ENCODE data around the gene CEP164.
"Not testable (repeated sequence)": the region's sequence is repeated elsewhere in the genome, so short reads cannot be mapped to it uniquely, and the experiment has no call there.

CEP164 gene

GRCh38 chr11:117392001-117392690 is 64.5 kb downstream of the CEP164 start:
- no peak for DNase-seq

- DNase-seq, result no peak
Observed at GRCh38 chr11:117392979-117393378, 65.3 kb downstream of the CEP164 start.

- no peak for DNase-seq
Observed at GRCh38 chr11:117394221-117394925, 66.7 kb downstream of the CEP164 start.

GRCh38 chr11:117395476-117395875 is 67.8 kb downstream of the CEP164 start:
- no peak for DNase-seq

GRCh38 chr11:117396970-117397369 is 69.3 kb downstream of the CEP164 start:
- peak in 15 of 58 donors; percentile 5 to 43 (median 20) for DNase-seq

- DNase-seq, result not testable (repeated sequence)
Observed at GRCh38 chr11:117398618-117399017, 71.0 kb downstream of the CEP164 start.

- DNase-seq, result not testable (repeated sequence)
Observed at GRCh38 chr11:117399100-117399840, 71.6 kb downstream of the CEP164 start.

GRCh38 chr11:117405898-117406297 is 78.2 kb downstream of the CEP164 start:
- not testable (repeated sequence) for DNase-seq

GRCh38 chr11:117407016-117407415 is 79.4 kb downstream of the CEP164 start:
- no peak for DNase-seq

GRCh38 chr11:117408356-117408755 is 80.7 kb downstream of the CEP164 start:
- DNase-seq, result no peak

- no peak for DNase-seq
Observed at GRCh38 chr11:117409511-117409910, 81.9 kb downstream of the CEP164 start.

GRCh38 chr11:117410238-117410637 is 82.6 kb downstream of the CEP164 start:
- DNase-seq, result no peak

GRCh38 chr11:117410861-117411710 is 83.4 kb downstream of the CEP164 start:
- DNase-seq, result no peak

- no peak for DNase-seq
Observed at GRCh38 chr11:117411736-117412135, 84.1 kb downstream of the CEP164 start.

GRCh38 chr11:117412176-117412575 is 84.5 kb downstream of the CEP164 start:
- no peak for DNase-seq

- DNase-seq, result no peak
Observed at GRCh38 chr11:117412653-117413275, 85.1 kb downstream of the CEP164 start.

- DNase-seq, result no peak
Observed at GRCh38 chr11:117413616-117414015, 86.0 kb downstream of the CEP164 start.

GRCh38 chr11:117414724-117415123 is 87.1 kb downstream of the CEP164 start:
- DNase-seq, result no peak

GRCh38 chr11:117415358-117415896 is 87.8 kb downstream of the CEP164 start:
- DNase-seq, result no peak

- DNase-seq, result no peak
Observed at GRCh38 chr11:117417342-117417741, 89.7 kb downstream of the CEP164 start.
